Caco-2 (cell line): ENCODE data around the gene OSM. TPM values are rescaled to one million over a fixed set of nuclear protein-coding genes. Genes with fewer than 3 reads are reported as not detected.
"Not testable (repeated sequence)": the region's sequence is repeated elsewhere in the genome, so short reads cannot be mapped to it uniquely, and the experiment has no call there.

Source experiments
- BruUV-seq: library from RNA; stranded (reverse); fragments of 400-500 nt; replicated peaks from 2 replicates; lab custom pipeline; 2021; lab: Mats Ljungman, UMichigan
- CTCF ChIA-PET: fragments of 300-600 bp; sonication (Branson Sonifier 250); formaldehyde crosslinking; loops from one replicate; lab custom pipeline; 2022; ENCODE audit warnings: antibody characterized with exemption; lab: Charles Lee
- POLR2A ChIA-PET: fragments of 300-600 bp; sonication (Branson Sonifier 250); formaldehyde crosslinking; loops from one replicate; lab custom pipeline; 2022; ENCODE audit warnings: antibody characterized with exemption; lab: Charles Lee
- DNase-seq, 2 experiments: peaks; one replicate each; pipeline versions ENCODE4 v3.0.0 to v3.0.0-alpha.2; 2020 to 2022
- H3K27me3 ChIP-seq: replicated peaks from 2 replicates; pipeline ENCODE4 v1.6.0; 2011; ENCODE audit warnings: low read length; ENCODE audit not compliant: control insufficient read depth, insufficient read depth
- H3K36me3 ChIP-seq: 2 replicates; pipeline ENCODE4 v1.5.1; 2011; ENCODE audit warnings: low read length; ENCODE audit not compliant: control insufficient read depth, insufficient read depth
- H3K4me1 ChIP-seq: fragments of 250-450 bp; sonication (Bioruptor Pico); 2 replicates; pipeline ENCODE4 v1.5.1; 2020; ENCODE audit warnings: mild to moderate bottlenecking
- H3K4me3 ChIP-seq: 2 replicates; pipeline ENCODE4 v1.5.1; 2011; ENCODE audit warnings: low read depth, mild to moderate bottlenecking, control low read depth, low read length
- H3K9me3 ChIP-seq: fragments of 250-450 bp; sonication (Bioruptor Pico); 2 replicates; pipeline ENCODE4 v1.5.1; 2020; ENCODE audit warnings: mild to moderate bottlenecking, moderate library complexity
- H3K27ac Mint-ChIP-seq: one replicate; pipeline ENCODE4 v1.8.0; 2022; ENCODE audit warnings: mixed read lengths; ENCODE audit not compliant: unreplicated experiment
- H3K27me3 Mint-ChIP-seq: one replicate; pipeline ENCODE4 v1.8.0; 2022; ENCODE audit warnings: mixed read lengths; ENCODE audit not compliant: insufficient read depth, unreplicated experiment
- H3K36me3 Mint-ChIP-seq: one replicate; pipeline ENCODE4 v1.8.0; 2022; ENCODE audit warnings: mild to moderate bottlenecking, mixed read lengths; ENCODE audit not compliant: insufficient read depth, unreplicated experiment
- H3K4me1 Mint-ChIP-seq: one replicate; pipeline ENCODE4 v1.8.0; 2022; ENCODE audit warnings: low read depth, mixed read lengths; ENCODE audit not compliant: unreplicated experiment
- H3K4me3 Mint-ChIP-seq: one replicate; pipeline ENCODE4 v1.8.0; 2022; ENCODE audit warnings: mild to moderate bottlenecking, moderate library complexity, mixed read lengths; ENCODE audit not compliant: unreplicated experiment
- H3K9me3 Mint-ChIP-seq: one replicate; pipeline ENCODE4 v1.8.0; 2022; ENCODE audit warnings: mixed read lengths; ENCODE audit not compliant: unreplicated experiment
- intact Hi-C: fragments of 100-400 bp; cut with micrococcal nuclease; formaldehyde crosslinking; loops from one replicate; pipeline ENCODE4 v1.10.0; 2022; ENCODE audit not compliant: unreplicated experiment
- total RNA-seq: library from RNA; stranded (reverse); gene quantifications from 2 replicates; pipeline ENCODE4 v1.2.3, GENCODE V29; 2022
- TF ChIP-seq, protein P1 (sequence below), 2 experiments: fragments of 200-600 bp in 1 of 2; IDR thresholded peaks; 1 replicate in 1 of 2; 2 replicates in 1 of 2; pipeline versions ENCODE4 v1.5.1 to v1.8.0; 2011 to 2022; ENCODE audit warnings: antibody characterized with exemption in 1 of 2, control low read depth in 1 of 2, inconsistent platforms in 1 of 2, low read depth in 1 of 2, low read length in 1 of 2, mild to moderate bottlenecking in 1 of 2, moderate library complexity in 1 of 2; ENCODE audit not compliant: insufficient read depth in 1 of 2, severe bottlenecking in 1 of 2, unreplicated experiment in 1 of 2

Gene OSM
- total RNA-seq, 1 experiment from 2014 or later, result not detected

DNA sequence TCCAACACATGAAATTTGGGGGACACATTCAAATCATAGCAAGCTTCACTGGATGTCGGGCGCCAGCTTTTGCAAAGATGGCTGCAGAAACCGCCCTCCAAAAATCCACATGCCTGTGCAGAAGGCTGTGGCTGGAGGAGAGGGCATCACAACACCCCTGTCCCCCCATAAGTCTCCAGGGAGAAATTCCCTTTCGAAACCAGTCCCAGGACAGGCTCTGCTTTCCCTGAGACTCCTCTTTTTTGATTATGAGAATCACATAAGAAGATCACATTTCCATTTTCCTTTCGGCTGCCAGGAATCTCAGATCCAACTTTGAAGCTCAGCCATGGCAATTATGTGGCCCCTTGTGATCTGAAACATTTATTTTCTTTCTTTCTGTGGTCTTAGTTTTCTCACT is 29.8 kb downstream of the OSM start:
- Histone ChIP-seq H3K27me3 (no peaks in the 10 kb centered on the region), H3K36me3 (no peaks in the 10 kb centered on the region), H3K4me3 (no peak overlapping the region), H3K9me3 (no peaks in the 10 kb centered on the region), H3K4me1 (peaks cover 52% of the 10 kb centered on the region)
- intact Hi-C loops, result no loop called here
- Mint-ChIP-seq H3K9me3 (no peaks in the 10 kb centered on the region), H3K27ac (no peak overlapping the region), H3K36me3 (peaks cover 8% of the 10 kb centered on the region), H3K27me3 (no peaks in the 10 kb centered on the region), H3K4me3 (no peak overlapping the region), H3K4me1 (peaks cover 30% of the 10 kb centered on the region)
- BruUV-seq, result no TSS peak
- no peak for DNase-seq
- POLR2A ChIA-PET, result no interaction called here
- TF ChIP-seq, protein P1, sequence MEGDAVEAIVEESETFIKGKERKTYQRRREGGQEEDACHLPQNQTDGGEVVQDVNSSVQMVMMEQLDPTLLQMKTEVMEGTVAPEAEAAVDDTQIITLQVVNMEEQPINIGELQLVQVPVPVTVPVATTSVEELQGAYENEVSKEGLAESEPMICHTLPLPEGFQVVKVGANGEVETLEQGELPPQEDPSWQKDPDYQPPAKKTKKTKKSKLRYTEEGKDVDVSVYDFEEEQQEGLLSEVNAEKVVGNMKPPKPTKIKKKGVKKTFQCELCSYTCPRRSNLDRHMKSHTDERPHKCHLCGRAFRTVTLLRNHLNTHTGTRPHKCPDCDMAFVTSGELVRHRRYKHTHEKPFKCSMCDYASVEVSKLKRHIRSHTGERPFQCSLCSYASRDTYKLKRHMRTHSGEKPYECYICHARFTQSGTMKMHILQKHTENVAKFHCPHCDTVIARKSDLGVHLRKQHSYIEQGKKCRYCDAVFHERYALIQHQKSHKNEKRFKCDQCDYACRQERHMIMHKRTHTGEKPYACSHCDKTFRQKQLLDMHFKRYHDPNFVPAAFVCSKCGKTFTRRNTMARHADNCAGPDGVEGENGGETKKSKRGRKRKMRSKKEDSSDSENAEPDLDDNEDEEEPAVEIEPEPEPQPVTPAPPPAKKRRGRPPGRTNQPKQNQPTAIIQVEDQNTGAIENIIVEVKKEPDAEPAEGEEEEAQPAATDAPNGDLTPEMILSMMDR (IDR thresholded peaks at IDR 0.05; ENCODE audit: insufficient read depth in 1 of 2, low read depth in 1 of 2, low read length in 1 of 2, severe bottlenecking in 1 of 2, unreplicated experiment in 1 of 2), result no peak
- CTCF ChIA-PET, result no interaction called here

DNA sequence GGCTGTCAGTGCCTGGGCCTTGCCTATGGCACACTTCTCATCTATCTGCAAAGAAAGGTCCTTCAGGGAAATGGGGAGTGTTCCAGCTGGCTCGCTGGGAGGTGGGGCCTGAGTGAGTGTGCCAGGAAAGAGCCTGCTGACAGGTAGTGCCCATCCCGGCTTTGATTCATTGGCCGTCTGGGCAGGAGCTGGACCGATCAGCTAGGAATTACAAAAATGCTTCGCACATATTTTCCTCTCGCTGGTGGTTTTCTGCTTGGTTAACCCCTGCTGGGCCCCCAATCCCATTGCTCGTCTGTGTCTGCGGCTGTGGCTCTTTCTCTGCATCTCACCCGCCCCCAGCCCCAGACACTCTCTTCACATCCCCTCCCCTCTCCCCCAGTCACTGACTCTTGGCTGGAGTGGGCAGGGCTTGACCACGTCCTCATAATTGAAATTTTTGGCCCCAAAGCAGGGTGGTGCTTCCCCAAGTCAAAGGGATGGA is 30.9 kb downstream of the OSM start:
- Histone ChIP-seq H3K4me3 (no peak overlapping the region), H3K9me3 (no peaks in the 10 kb centered on the region), H3K36me3 (no peaks in the 10 kb centered on the region), H3K27me3 (no peaks in the 10 kb centered on the region), H3K4me1 (peaks cover 52% of the 10 kb centered on the region)
- CTCF ChIA-PET, result interaction anchor here (1.3 kb wide), 1 partner anchor 20 kb away, joined by 3 read pairs; no protein-coding TSS in a partner anchor
- Mint-ChIP-seq H3K4me3 (no peak overlapping the region), H3K27ac (peak overlapping the region; percentile 53), H3K4me1 (peaks cover 30% of the 10 kb centered on the region), H3K27me3 (no peaks in the 10 kb centered on the region), H3K9me3 (no peaks in the 10 kb centered on the region), H3K36me3 (peaks cover 8% of the 10 kb centered on the region)
- DNase-seq, result peak; percentile 58 to 64
- POLR2A ChIA-PET, result no interaction called here
- TF ChIP-seq, protein P1 (IDR thresholded peaks at IDR 0.05; ENCODE audit: insufficient read depth in 1 of 2, low read depth in 1 of 2, low read length in 1 of 2, severe bottlenecking in 1 of 2, unreplicated experiment in 1 of 2), result no peak
- BruUV-seq, result no TSS peak
- intact Hi-C loops, result loop anchor here (2.0 kb wide), 1 partner anchor 23 kb away; no protein-coding TSS in a partner anchor

DNA sequence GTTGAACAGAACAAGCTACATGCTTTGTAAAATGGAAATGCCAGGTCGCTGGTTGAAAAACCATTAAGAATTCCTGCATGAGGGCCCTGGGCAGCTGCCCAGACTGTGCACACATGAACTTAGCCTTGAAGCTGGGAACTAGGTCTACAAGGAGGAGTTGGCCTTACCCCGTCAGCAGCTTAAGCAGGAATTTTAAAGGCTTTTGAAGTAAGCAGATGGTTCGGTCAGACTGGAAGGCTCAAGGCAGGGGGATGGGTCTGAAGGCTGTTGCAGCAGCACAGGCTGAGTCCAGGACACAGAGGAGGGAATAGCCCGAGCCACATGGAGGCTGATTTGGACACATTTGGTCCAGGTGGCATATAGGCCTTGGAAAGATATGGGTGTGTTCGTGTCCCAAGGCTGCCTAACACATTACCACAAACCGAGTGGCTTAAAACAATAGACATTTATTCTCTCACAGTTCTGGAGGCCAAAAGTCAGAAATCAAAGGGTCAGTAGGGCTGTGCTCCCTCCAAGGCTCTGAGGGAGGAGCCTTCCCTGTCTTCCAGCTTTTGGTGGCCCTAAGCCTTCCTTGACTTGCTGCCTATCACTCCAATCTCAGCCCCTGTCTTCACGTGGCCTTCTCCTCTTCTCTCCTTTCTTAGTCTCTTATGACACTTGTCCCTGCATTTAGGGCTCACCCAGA is 31.7 kb downstream of the OSM start:
- peak overlapping the region; percentile 53 for H3K27ac Mint-ChIP-seq
- peak overlapping the region; percentile 10 for H3K4me3 Mint-ChIP-seq
- peaks cover 52% of the 10 kb centered on the region for H3K4me1 ChIP-seq
- intact Hi-C loops, result loop anchor here (2.0 kb wide), 1 partner anchor 22 kb away; no protein-coding TSS in a partner anchor
- POLR2A ChIA-PET, result no interaction called here
- peak; percentile 54 for DNase-seq
- BruUV-seq, result TSS peak; percentile 76
- no peaks in the 10 kb centered on the region for H3K9me3 ChIP-seq
- peaks cover 30% of the 10 kb centered on the region for H3K4me1 Mint-ChIP-seq
- H3K9me3 Mint-ChIP-seq, result no peaks in the 10 kb centered on the region
- H3K36me3 ChIP-seq, result no peaks in the 10 kb centered on the region
- H3K27me3 Mint-ChIP-seq, result no peaks in the 10 kb centered on the region
- H3K4me3 ChIP-seq, result no peak overlapping the region
- CTCF ChIA-PET, result interaction anchor here (1.3 kb wide), 1 partner anchor 21 kb away, joined by 3 read pairs; no protein-coding TSS in a partner anchor
- H3K27me3 ChIP-seq, result no peaks in the 10 kb centered on the region
- TF ChIP-seq, protein P1 (IDR thresholded peaks at IDR 0.05; ENCODE audit: insufficient read depth in 1 of 2, low read depth in 1 of 2, low read length in 1 of 2, severe bottlenecking in 1 of 2, unreplicated experiment in 1 of 2), result no peak
- H3K36me3 Mint-ChIP-seq, result peaks cover 8% of the 10 kb centered on the region

DNA sequence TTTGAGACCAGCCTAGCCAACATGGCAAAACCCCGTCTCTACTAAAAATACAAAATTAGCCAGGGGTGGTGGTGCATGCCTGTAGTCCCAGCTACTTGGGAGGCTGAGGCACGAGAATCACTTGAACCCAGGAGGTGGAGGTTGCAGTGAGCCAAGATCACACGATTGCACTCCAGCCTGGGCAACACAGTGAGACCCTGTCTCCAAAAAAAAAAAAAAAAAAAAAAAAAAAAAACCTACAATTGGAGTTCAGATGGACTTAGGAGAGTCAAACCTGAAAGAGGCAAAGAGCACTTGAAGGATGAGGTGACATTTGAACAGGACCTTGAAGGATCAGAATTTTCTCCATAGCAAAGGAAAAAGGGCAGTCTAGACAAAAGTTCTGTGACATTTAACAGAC is 32.3 kb downstream of the OSM start:
- H3K27me3 ChIP-seq, H3K36me3 ChIP-seq, H3K36me3 Mint-ChIP-seq, H3K4me3 Mint-ChIP-seq, CTCF ChIA-PET, POLR2A ChIA-PET, BruUV-seq, H3K27me3 Mint-ChIP-seq, H3K9me3 ChIP-seq, H3K9me3 Mint-ChIP-seq, H3K4me3 ChIP-seq, DNase-seq: not testable (repeated sequence)
- Mint-ChIP-seq H3K4me1 (peaks cover 30% of the 10 kb centered on the region), H3K27ac (peak overlapping the region; percentile 53)
- intact Hi-C loops, result loop anchor here (2.0 kb wide), 1 partner anchor 22 kb away; no protein-coding TSS in a partner anchor
- H3K4me1 ChIP-seq, result peaks cover 49% of the 10 kb centered on the region
